ENCODE data around the gene DEAF1.

- TF ChIP-seq, protein P1, sequence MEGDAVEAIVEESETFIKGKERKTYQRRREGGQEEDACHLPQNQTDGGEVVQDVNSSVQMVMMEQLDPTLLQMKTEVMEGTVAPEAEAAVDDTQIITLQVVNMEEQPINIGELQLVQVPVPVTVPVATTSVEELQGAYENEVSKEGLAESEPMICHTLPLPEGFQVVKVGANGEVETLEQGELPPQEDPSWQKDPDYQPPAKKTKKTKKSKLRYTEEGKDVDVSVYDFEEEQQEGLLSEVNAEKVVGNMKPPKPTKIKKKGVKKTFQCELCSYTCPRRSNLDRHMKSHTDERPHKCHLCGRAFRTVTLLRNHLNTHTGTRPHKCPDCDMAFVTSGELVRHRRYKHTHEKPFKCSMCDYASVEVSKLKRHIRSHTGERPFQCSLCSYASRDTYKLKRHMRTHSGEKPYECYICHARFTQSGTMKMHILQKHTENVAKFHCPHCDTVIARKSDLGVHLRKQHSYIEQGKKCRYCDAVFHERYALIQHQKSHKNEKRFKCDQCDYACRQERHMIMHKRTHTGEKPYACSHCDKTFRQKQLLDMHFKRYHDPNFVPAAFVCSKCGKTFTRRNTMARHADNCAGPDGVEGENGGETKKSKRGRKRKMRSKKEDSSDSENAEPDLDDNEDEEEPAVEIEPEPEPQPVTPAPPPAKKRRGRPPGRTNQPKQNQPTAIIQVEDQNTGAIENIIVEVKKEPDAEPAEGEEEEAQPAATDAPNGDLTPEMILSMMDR (conservative IDR thresholded peaks at IDR 0.05 in 1 of 2, IDR thresholded peaks at IDR 0.05 in 1 of 2; ENCODE audit: low read depth in 1 of 2, low read length in 2 of 2) = no peak
- TF ChIP-seq EZH2 (IDR thresholded peaks at IDR 0.05; ENCODE audit: low read length, missing control alignments) = no peak
Measured at GRCh38 chr11:695538-696248, 671 bp upstream of the DEAF1 start, which contains the start of gene TMEM80.

All from fibroblast of lung (primary cell).